ENCODE results near the gene POGZ.

The POGZ gene

GRCh38 chr1:151461694-151462093 lies 2.4 kb upstream of the POGZ start:
- TF ChIP-seq EZH2phosphoT487 (IDR thresholded peaks at IDR 0.05; ENCODE audit: low read length): no peak
- TF ChIP-seq CTCF (IDR thresholded peaks at IDR 0.05; ENCODE audit: low read length): no peak
- no peak for TF ChIP-seq EZH2 (optimal IDR thresholded peaks at IDR 0.05; ENCODE audit: low read depth, low read length)
- Histone ChIP-seq H2AFZ (ENCODE audit: low read length) (no peak overlapping the region), H3K79me2 (ENCODE audit: low read length) (peaks cover 16% of the 10 kb centered on the region), H3K36me3 (replicated peaks; ENCODE audit: insufficient read depth, low read length) (no peaks in the 10 kb centered on the region), H3K27ac (ENCODE audit: low read length) (no peak overlapping the region), H3K9me2 (replicated peaks; ENCODE audit: insufficient read depth, low read length) (no peaks in the 10 kb centered on the region), H3K27me3 (replicated peaks; ENCODE audit: insufficient read depth, low read length) (no peaks in the 10 kb centered on the region), H4K20me1 (ENCODE audit: insufficient read depth, low read length) (no peaks in the 10 kb centered on the region), H3F3A (ENCODE audit: insufficient read depth, low read length) (peaks cover 6% of the 10 kb centered on the region), H3K4me1 (ENCODE audit: low read length) (peaks cover 25% of the 10 kb centered on the region), H3K9ac (ENCODE audit: low read length) (no peak overlapping the region), H3K4me3 (ENCODE audit: low read length) (no peak overlapping the region), H3K4me2 (ENCODE audit: low read depth, low read length) (no peak overlapping the region), H3K9me3 (replicated peaks; ENCODE audit: insufficient read depth, low read length) (no peaks in the 10 kb centered on the region)
- DNase-seq: no peak

- Histone ChIP-seq H3K79me2 (ENCODE audit: low read length) (peaks cover 45% of the 10 kb centered on the region), H3K27ac (ENCODE audit: low read length) (peak overlapping the region; percentile 54), H3F3A (ENCODE audit: insufficient read depth, low read length) (peaks cover 6% of the 10 kb centered on the region), H3K9me2 (replicated peaks; ENCODE audit: insufficient read depth, low read length) (no peaks in the 10 kb centered on the region), H3K36me3 (replicated peaks; ENCODE audit: insufficient read depth, low read length) (0 out of 2 replicates have a peak, but pooled peaks cover 3% of the 10 kb centered on the region), H3K9me3 (replicated peaks; ENCODE audit: insufficient read depth, low read length) (no peaks in the 10 kb centered on the region), H3K4me3 (ENCODE audit: low read length) (peak overlapping the region; percentile 61; the same call in 1 of the 2 replicates), H2AFZ (ENCODE audit: low read length) (no peak overlapping the region), H3K27me3 (replicated peaks; ENCODE audit: insufficient read depth, low read length) (no peaks in the 10 kb centered on the region), H3K9ac (ENCODE audit: low read length) (peak overlapping the region; percentile 65), H3K4me1 (ENCODE audit: low read length) (peaks cover 16% of the 10 kb centered on the region), H4K20me1 (ENCODE audit: insufficient read depth, low read length) (peaks cover 15% of the 10 kb centered on the region; the same call in 1 of the 2 replicates), H3K4me2 (ENCODE audit: low read depth, low read length) (no peak overlapping the region)
- TF ChIP-seq EZH2phosphoT487 (IDR thresholded peaks at IDR 0.05; ENCODE audit: low read length): no peak
- no peak for TF ChIP-seq CTCF (IDR thresholded peaks at IDR 0.05; ENCODE audit: low read length)
- no peak for TF ChIP-seq EZH2 (optimal IDR thresholded peaks at IDR 0.05; ENCODE audit: low read depth, low read length)
- DNase-seq: peak; percentile 70
Measured at GRCh38 chr1:151458802-151459330, 428 bp downstream of the POGZ start.

- Histone ChIP-seq H3K9me3 (replicated peaks; ENCODE audit: insufficient read depth, low read length) (no peaks in the 10 kb centered on the region), H3K79me2 (ENCODE audit: low read length) (peaks cover 52% of the 10 kb centered on the region), H3K9ac (ENCODE audit: low read length) (peak overlapping the region; percentile 78), H3K4me3 (ENCODE audit: low read length) (peak overlapping the region; percentile 68), H2AFZ (ENCODE audit: low read length) (peak overlapping the region; percentile 17), H3K27me3 (replicated peaks; ENCODE audit: insufficient read depth, low read length) (no peaks in the 10 kb centered on the region), H3K4me1 (ENCODE audit: low read length) (peaks cover 16% of the 10 kb centered on the region), H3F3A (ENCODE audit: insufficient read depth, low read length) (peaks cover 6% of the 10 kb centered on the region), H3K27ac (ENCODE audit: low read length) (peak overlapping the region; percentile 68), H3K4me2 (ENCODE audit: low read depth, low read length) (peak overlapping the region; percentile 37), H3K36me3 (replicated peaks; ENCODE audit: insufficient read depth, low read length) (0 out of 2 replicates have a peak, but pooled peaks cover 3% of the 10 kb centered on the region), H3K9me2 (replicated peaks; ENCODE audit: insufficient read depth, low read length) (no peaks in the 10 kb centered on the region), H4K20me1 (ENCODE audit: insufficient read depth, low read length) (peaks cover 15% of the 10 kb centered on the region; the same call in 1 of the 2 replicates)
- TF ChIP-seq CTCF (IDR thresholded peaks at IDR 0.05; ENCODE audit: low read length): no peak
- TF ChIP-seq EZH2 (optimal IDR thresholded peaks at IDR 0.05; ENCODE audit: low read depth, low read length): no peak
- TF ChIP-seq EZH2phosphoT487 (IDR thresholded peaks at IDR 0.05; ENCODE audit: low read length): no peak
- DNase-seq: peak; percentile 80
Measured at GRCh38 chr1:151457911-151458801, 1.1 kb downstream of the POGZ start.
